Iris pigment epithelial cell (primary cell): ENCODE data around the gene ENPP7.
A peak's percentile ranks its signal among the peaks of the same experiment; 100 is the strongest.

Experiments
- DNase-seq: peaks from one replicate; pipeline ENCODE4 v3.0.0-alpha.2; 2011; ENCODE audit warnings: low read depth

The ENPP7 gene

DNA sequence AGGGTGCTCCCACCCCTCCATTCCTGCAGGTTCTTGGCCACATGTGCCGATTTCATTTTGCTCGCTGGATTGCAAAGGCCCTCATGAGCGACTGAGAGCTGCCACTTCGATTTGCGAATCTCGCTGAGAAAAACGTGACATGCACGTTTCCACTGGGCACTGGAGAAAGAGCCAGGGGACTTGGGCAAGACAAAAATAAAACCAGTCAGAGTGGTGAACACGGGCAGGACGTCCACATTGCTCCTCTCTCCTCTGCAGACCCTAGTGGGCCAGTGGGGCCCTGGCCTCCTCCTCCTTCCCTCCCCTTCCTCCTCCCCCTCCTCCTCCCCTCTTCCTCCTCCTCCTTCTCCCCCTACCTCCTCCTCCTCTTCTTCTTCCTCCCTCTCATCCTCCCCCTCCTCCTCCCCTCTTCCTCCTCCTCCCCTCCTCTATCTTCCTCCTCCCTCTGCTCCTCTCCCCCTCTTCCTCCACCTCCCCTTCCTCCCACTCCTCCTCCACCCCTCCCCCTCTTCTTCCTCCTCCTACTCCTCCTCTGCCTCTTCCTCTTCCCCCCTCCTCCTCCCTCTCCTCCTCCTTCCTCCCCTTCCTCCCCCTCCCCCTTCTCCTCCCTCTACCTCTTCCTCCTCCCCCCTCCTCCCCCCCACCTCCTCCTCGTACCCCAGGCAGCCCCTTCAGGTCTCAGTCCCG, 28.1 kb upstream of the ENPP7 start:
- no peak for DNase-seq

DNA sequence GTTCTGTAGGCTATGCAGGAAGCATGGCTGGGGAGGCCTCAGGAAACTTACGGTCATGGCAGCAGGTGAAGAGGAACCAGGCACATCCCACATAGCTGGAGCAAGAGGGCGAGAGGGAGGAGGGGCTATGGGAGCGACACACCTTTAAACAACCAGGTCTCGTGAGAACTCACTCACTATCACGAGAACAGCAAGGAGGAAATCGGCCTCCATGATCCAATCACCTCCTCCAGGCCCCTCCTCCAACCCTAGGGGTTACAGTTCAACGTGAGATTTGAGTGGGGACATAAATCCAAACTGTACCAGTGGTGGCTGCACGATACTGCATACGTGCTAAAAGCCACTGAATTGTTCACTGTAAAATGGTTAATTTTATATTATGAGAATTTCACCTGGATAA, 26.1 kb upstream of the ENPP7 start:
- DNase-seq, result no peak

DNA sequence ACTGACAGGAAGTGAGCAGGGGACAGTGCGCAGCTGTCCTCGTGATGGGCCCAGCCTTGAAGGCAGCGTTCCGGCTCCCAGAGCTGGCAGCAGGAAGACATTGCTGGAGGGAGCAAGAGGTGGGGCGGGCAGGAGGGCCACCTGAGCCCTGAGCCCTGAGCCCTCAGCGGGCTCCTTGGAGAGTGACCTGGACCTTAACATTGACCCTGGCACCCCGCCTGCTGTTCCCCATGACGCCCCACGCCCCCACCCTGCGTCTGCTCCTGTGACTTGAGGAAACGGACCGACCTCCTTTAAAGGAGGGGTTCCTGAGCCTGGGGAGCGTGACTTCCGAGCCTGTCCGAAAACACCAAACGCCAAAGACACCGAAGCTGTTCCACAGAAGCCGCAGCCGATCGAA, 25.1 kb upstream of the ENPP7 start:
- DNase-seq, result no peak

DNA sequence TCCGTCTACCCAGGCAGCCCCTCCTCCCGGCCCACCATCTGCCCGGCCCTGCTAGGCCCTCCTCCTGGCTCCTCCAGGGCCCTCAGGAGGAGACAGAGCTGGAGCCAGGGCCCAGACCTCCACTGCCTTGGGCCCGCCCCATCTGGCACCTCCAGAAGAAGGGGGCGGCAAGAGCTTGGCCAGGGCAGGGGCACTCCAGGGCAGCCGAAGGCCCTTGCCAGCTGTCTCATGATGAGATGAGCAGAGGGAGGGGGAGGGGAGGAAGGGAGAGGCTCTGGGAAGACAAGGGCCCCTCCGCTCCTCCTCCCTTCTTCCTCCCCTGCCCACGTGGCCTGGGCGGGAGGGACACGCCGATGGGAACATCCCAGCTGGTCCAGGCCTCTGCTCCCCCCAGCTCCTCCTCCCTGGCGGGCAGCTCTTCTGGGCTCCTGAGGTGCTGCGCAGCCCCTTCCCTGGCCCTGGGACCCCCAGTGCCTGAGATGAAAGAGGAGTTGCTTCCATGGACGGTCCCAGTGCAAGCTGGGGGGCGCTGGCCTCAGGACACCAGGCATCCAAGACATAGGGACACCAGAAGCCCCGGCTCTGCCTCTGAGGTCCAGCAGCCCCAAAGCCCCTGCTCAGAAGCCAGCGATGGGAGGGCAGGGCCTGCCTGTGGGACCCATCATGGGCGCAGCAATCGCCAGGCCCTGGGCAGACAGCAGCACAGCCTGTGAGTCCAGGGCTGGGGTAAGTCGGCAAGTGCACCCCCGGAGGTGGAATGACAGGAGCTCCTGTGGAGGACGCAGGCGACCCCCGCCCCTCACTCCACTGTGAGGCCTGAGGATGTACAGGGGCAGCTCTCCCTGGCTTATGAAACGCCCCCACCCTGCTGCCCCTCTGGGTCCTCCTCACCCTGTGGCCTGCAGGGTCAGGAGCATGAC, 23.6 kb upstream of the ENPP7 start:
- no peak for DNase-seq

DNA sequence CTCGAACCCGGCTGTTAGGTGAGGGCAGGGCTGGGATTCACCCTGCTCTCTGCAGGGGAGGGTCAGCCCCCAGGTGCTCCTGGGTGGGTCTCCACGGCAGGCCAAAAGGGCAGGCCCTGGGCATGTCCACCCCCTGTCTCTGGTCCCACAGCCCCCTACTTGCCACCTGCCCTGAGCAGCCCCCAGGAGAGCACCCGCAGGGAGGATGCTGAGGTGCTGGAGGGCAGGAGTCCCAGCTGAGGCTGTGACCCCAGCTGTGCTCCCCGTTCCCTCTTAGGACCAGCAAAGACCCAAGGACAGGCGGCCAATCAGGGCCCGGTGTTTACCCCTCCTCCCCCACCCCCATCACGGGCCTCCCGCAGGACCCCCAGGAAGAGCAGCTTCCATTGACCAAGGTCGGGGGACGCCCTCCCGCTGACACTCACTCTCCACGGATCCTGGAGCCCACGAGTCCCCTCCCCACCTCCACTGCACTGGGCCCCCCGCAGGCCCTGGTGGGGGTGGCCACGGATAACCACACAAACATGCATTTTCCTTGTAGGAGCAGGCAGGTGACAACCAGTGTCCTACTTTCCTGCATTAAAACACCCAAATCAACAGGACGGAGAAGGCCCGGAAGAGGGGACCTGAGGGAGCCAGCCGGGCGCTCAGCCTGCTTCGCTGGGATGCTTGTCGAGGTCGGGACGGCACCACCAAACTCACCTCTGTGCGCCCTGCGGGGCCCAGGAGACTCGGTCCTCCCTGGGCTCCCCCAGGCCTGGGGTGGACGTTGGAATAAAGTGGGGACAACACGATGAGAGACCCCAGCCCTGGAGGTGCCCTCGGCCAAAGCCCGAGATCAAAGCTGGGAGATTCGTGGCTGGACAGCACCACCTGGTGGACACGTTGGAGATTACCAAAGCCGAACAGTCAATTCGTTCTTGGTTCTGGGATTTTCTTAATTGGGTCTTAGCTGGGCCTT, 22.5 kb upstream of the ENPP7 start:
- peak; percentile 26 for DNase-seq

DNA sequence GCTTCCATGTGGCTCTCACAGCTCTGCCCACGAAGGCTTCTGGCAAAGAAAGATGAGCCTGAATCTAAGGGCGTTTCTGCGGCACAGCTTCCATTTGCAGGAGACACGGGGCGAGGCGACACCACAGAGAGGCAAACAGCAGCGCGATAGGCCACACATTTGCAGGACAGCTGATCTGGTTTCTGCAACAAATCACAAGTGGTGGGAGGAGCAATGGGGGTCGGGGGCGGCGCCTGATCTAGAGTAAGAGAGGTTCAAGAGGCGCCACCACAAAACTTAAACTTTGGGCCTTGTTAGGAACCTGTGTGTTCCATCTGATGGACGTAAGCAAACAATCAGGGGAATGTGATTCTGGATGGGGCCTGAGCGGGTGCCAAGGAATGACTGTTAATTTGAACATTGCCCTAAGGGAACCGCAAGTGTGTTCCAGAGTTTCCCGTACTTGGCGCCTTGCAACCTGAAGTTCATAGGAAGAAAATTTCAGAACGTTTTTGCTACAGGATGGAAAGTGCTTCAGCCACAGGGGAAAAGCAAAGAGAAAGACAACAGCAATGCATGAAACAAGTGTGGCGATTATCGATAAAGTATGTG, 18.9 kb upstream of the ENPP7 start:
- no peak for DNase-seq

DNA sequence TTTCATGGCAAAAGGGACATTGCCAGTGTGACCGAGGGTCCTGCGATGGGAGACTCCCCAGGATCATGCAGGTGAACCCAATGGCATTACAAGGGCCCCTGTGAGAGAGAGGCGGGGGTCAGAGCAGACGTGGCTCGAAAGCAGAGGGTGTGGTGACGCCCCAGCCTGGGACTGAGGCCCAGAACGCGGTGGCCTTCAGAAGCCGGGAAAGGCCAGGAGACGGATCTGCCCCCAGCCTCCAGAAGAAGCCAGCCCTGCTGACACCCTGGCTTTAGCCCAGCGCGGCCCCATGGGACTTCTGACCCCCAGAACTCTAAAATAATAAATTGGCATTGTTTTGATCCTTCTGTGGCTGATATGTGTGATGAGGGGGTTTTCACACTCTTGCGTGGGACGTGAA, 17.4 kb upstream of the ENPP7 start:
- DNase-seq, result no peak

DNA sequence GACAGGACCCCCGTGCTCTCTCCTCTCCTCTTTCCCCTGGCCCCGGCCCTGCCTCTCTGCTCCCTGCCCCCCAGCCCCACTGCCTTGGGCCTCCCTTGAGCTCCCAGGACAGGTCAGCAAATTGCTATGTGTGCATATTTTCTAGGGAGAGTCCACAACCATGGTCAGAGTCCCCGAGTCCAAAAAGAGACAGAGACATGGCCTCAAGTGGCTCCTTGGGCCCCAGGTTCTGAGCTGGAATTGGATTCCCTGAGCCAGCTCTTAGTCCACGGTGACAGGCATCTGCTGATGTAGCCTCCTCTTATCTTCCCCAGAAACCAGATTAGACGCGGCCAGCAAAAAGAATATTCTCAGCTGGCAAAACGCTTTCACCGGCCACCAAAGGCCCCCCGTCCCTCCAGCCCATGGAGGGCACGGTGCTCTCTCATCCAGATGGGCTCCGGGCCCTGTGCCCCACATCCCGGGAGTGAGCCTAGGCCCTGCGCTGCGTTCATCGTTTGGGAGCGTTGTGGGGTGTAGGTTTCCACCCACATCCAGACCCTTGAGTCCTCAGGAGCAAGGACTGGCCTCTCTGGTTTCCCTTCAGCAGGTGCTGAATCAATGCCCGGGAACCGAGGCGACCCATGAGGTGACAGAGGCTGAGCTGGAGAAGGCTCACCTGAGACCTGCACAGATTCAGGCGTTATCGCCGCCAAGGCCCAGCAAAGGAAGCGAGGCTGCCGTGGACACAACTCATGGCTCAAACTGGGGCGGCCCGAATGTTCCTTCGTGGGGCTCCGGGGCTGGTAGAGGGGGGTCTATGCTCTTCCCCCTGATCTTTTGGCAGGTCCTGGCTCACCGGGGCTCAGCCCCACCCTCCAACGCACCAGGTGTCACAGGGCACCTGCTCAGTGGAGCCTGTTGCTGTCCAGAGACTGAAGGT, 16.3 kb upstream of the ENPP7 start:
- DNase-seq, result no peak

DNA sequence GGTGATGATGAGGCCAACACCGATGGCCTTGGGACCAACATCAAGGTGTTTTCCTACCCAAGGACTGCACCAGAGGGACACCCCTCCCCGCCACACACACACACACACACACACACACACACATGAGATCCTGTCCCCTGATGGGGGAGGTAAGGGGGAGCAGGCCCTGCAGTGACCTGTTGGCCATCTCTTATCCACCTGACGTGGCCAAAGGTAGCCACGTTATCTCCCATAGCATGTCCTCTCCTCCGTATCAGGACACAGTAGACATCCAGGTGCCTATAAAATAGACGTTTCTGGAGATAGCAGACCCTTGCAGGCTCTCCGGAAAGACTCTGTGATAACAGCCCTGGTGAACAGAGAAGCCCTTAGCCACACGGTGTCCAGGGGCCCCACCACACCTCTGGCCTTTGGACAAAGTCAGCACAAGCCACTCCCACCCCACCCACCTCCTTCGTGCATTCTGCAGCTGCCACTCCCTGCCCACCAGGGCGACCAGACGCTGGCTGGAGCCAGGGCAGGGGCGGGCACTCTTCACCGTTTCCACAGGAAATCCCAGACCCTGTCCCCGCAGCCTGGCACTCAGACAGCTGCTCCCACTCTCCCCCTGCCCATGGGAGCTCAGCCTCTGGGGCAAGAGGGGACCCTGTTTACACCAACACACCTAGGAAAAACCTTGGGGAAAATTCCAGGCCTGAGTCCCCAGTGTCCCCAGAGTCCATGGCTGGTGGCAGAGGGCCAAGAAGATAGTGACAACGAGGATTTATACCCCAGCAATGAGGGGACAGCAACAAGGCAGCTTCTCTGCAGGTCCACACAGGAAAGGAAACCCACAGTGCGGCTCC, 15.4 kb upstream of the ENPP7 start:
- DNase-seq, result no peak

DNA sequence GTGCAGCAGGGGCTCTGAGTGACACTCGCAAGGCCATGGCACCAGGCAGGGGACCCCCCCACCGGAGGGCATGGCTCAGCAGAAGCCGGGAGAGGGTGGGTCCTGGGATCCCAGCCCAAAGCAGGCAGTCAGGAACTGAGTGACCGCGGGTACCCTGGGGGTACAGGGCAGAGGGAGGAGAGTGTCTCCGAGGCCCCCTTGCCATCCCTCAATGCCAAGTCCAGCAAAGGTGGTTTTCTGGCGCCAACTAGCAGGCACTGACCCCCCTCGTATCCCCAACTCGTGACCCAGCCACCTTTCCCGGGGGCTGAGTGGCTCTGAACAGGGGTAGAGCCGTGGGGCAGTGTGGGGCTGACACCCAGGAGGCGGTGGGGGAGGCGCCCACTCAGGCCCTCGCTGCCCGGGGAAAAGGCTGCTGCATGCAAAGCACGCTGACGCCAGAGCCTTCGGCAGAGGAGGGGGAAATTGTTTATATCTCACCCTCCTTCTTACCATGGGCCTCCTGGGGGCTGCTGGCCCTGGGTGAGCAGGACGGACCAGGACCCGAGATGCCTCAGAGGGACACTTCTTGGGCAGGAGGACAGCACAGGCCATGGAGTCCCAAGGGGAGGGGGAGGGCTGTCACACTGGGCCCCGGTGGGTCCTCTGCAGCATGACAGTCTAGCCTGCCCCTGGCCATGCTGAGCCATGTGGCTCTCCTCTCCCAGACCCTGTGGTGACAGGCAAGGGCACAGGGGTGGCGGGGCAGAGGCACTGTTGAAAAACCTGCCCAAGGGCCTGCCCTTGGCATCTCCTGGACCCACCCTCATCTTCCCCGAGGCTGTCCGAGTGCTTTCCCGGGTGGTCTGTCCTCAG, 14.6 kb upstream of the ENPP7 start:
- no peak for DNase-seq

DNA sequence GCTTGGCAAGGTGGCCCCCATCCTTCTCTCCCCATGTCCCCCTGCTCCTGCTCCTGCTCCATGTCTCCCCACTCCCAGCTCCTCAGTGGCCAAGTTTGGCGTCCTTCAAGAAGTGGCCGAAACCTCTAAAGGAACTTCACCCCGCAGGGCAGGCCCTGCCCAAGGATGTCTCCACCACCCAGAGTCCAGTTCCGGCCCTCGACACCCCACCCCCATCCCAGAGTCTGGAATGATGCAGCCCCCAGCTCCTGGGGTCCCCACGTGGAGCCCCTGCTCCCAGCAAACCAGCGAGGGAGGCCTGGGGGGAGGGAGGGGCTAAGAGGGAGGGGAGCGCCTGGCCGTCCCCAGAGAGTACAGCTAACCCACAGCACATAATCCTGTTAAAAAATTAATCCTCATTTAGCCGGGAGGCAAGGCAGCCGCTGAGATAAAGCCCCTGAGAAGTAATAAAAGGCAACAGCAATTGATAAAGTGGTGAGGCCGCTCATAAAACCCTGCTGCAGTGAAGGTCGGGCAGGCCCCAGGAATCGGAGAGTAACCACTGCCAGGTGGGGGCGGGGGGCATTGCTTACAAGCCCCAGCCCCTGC, 9.9 kb upstream of the ENPP7 start:
- no peak for DNase-seq

DNA sequence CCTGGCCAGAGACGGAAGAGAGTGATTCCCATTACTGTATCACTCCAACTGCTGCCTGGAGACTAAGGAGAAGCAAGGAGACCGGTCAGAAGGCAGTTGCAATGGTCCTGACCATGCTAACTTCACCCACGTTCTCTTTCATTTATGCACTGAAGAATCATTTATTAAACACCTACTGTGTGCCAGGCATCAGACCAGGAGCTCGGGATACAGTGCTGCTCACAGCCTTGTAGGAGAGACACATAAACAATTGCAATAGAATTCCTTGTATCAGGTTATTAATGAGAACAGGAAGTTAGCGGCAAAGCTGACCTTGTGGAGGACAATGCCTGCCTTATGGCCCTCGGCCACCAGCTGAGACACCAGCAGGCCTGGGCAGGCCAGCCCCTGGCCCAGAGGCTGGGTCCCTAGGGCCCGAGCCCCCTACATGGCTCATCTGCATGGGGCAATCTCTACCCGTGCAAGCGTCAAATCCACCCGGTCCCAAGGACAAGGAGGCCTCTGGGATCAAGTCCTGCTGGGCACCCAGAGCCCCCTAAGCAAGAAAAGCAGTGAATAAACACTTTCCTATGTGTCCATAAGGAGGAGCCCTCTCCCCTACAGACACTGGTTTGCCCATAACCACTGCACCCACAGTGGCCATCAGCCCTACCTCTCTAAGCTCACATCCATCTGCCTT, 8.6 kb upstream of the ENPP7 start:
- peak; percentile 8 for DNase-seq

DNA sequence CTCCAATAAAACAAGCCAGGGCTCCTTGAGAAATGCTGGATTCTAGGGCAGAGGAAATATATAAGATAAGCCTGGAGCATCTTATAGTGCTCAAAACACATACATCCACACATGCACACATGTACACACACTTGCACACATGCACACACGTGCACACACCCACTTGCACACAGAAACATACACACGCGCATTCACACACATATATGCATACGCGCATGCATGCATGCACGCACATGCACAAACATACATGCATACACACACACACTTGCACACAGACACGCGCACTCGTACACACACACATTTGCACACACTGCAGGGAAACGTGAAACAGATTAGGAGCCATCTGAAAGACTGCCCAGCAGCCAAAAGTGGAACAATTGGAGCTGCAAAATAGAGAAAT, 8.0 kb upstream of the ENPP7 start:
- no peak for DNase-seq

DNA sequence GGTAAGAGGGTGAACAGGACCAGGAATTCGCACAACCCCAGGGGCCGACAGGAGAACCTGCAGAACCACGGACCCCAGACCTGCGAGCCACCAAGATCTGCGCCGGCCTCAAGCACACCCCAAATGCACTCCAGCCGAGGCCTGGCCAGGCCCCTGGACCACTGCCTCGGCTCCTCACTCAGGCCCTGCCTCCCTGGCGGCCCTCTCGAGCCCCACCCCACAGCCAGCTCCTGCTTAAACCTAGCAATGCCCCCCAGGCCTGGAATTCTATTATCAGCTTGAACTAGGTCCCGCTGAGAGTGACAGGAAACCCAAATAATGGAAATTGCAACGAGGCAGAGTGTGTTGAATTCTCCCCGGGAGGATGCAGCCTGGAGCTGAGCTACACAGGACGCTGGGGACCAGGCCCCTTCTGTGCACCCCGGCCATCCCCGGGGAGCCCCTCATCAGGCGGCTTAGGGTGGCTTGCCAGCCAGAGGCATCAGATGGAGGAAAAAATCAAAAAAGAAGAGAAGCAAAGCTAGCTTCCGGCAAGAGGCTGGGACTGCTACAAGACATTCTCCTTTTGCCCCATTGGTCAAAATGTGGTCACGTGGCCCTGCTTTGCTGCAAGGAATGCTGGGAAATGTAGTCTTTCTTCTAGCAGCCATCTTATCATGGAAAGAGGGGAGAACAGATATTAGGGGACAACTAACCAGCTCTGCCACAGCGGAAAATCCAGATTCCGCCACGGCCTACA, 2.4 kb upstream of the ENPP7 start:
- DNase-seq, result peak; percentile 90

DNA sequence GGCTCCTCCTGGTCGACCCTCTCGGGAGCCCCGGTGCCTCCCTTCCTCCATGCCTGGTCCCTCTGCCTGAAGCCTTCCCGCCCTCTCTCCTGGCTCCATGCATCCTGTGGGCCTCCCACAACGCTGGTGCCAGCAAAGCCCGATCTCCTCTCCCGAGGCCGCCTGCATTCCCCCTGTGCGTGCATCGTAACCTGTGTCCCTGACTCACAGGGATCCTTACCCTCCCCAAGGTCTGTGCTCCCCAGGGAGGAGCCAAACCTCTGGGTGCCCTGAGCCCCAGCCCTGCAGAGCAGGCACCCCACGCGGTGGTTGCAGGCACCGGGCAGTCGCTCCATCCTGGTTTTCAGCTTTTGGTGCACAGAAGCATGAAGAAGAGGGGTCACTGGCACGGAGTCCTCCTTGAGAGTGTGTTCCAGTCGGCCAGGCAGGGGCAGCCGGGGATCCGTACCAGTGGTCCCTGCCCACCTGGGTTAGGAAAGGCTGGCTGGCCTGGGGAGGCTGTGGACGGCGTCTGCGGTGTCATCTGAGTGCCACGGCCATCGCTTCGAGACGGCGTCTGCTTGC, 1.8 kb upstream of the ENPP7 start:
- no peak for DNase-seq

DNA sequence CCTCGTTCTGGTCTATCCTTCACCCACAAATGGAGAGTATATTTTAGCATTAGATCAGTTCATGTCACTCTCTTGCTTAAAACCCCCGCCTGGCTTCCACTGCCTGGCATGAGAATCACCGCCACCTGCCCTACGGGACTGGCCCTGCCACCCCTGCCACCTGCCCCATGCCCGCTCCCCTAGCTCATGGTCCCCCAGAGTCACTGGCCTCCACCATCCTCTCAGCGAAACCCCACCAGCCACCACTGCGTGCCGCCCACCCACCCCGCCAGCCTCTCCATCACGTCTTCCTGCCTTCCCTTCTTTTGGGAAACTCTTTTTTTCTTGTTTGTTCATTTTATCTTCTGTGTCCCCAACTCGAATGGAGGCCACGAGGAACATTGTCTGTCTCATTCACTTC, 982 bp upstream of the ENPP7 start:
- DNase-seq, result no peak

DNA sequence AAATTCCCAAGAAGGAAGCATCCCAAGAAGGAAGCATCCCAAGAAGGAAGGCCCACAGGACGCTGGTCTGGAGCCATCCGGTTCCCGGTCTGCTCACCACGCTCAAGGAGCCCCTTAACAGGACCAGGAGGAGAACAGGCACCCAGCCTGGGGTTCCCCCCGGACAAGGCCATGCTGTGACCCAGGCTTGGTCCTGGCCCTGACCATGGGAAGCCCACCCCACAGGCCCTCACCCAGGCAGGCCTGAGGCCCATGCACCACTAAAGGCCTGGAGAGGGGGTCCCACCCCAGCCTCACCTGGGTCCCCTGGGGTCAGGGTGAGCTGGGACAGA, 340 bp upstream of the ENPP7 start:
- no peak for DNase-seq
